Mucosa of stomach (tissue), 1 donor: Measurements from ENCODE around the gene ZBP1.

Experiments
- H3K27me3 ChIP-seq: one replicate; pipeline ENCODE4 v1.7.0; 2013; ENCODE audit warnings: mild to moderate bottlenecking, low read length; ENCODE audit not compliant: control insufficient read depth, insufficient read depth
- H3K36me3 ChIP-seq: one replicate; pipeline ENCODE4 v1.7.0; 2013; ENCODE audit warnings: low read length; ENCODE audit not compliant: control insufficient read depth, insufficient read depth
- H3K4me1 ChIP-seq: one replicate; pipeline ENCODE4 v1.7.0; 2013; ENCODE audit warnings: mild to moderate bottlenecking, low read length; ENCODE audit not compliant: control insufficient read depth, insufficient read depth
- H3K4me3 ChIP-seq: one replicate; pipeline ENCODE4 v1.7.0; 2013; ENCODE audit warnings: low read length
- H3K9ac ChIP-seq: one replicate; pipeline ENCODE4 v1.7.0; 2013; ENCODE audit warnings: mild to moderate bottlenecking, low read length, moderate library complexity
- H3K9me3 ChIP-seq: one replicate; pipeline ENCODE4 v1.7.0; 2013; ENCODE audit warnings: mild to moderate bottlenecking, low read length, moderate library complexity; ENCODE audit not compliant: control insufficient read depth
- donor health status: Pancreatic carcinoma.

Gene ZBP1

DNA sequence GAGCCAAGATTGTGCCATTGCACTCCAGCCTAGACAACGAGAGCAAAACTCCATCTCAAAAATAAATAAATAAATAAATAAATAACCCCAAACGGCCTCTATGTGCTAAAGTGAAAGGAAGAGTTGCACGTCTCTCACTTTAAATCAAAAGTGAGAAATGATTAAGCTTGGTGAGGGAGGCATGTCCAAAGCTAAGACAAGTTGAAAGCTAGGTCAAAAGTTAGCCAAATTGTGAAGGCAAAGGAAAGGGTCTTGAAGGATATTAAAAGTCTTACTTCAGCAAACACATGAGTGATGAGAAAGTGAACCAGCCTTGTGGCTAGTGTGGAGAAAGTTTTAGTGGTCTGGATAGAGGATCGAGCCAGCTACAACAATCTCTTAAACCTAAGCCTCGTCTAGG lies 14.3 kb downstream of the ZBP1 start:
- no peak overlapping the region for H3K9ac ChIP-seq
- H3K9me3 ChIP-seq: no peaks in the 10 kb centered on the region
- peaks cover 15% of the 10 kb centered on the region for H3K27me3 ChIP-seq
- no peaks in the 10 kb centered on the region for H3K4me1 ChIP-seq
- no peaks in the 10 kb centered on the region for H3K36me3 ChIP-seq
- no peak overlapping the region for H3K4me3 ChIP-seq

DNA sequence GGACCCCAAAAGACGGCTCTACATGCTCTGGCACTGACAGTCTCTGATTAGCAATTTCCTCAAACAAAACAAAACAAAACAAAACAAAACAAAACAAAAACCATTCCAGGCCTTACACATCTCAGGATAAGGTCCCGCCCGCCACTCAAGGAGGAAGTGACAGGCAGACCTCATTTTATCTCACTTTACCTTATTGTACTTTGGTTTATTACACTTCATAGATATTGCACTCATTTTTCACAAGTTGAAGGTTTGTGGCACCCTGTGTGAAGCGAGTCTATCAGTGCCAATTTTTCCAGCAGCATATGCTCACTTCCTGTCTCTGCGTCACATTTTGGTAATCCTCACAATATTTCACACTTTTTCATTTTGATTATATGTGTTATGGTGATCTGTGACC lies 15.2 kb downstream of the ZBP1 start:
- H3K36me3 ChIP-seq: no peaks in the 10 kb centered on the region
- no peak overlapping the region for H3K9ac ChIP-seq
- peaks cover 11% of the 10 kb centered on the region for H3K27me3 ChIP-seq
- H3K4me3 ChIP-seq: no peak overlapping the region
- H3K9me3 ChIP-seq: no peaks in the 10 kb centered on the region
- H3K4me1 ChIP-seq: no peaks in the 10 kb centered on the region

- H3K36me3 ChIP-seq: no peaks in the 10 kb centered on the region
- H3K4me3 ChIP-seq: no peak overlapping the region
- H3K4me1 ChIP-seq: no peaks in the 10 kb centered on the region
- H3K9ac ChIP-seq: no peak overlapping the region
- no peaks in the 10 kb centered on the region for H3K9me3 ChIP-seq
- no peaks in the 10 kb centered on the region for H3K27me3 ChIP-seq
Observed at GRCh38 chr20:57603120-57603519, 17.1 kb downstream of the ZBP1 start.

DNA sequence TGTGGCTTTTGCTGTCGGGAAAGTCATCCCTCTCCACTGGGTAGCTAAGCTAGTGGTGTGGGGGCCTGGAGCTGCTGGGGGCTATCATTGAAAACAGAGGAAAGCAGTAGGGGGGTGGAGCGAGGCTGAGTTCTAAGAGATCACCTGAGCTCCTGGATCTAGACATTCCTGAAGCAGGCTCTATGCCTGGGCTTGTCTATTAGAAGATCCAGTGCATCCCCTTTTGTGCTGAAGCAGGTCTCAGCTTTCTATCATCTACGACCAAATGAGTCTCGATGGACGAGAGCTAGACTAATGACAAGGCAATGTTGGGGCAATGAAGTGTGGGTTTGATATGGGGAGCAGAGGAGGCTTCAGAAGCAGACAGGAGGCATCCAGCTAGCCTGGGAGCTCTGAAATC lies 18.5 kb downstream of the ZBP1 start:
- Histone ChIP-seq H3K9ac (no peak overlapping the region), H3K4me3 (no peak overlapping the region), H3K36me3 (no peaks in the 10 kb centered on the region), H3K9me3 (no peaks in the 10 kb centered on the region), H3K27me3 (peaks cover 5% of the 10 kb centered on the region), H3K4me1 (peaks cover 5% of the 10 kb centered on the region)

DNA sequence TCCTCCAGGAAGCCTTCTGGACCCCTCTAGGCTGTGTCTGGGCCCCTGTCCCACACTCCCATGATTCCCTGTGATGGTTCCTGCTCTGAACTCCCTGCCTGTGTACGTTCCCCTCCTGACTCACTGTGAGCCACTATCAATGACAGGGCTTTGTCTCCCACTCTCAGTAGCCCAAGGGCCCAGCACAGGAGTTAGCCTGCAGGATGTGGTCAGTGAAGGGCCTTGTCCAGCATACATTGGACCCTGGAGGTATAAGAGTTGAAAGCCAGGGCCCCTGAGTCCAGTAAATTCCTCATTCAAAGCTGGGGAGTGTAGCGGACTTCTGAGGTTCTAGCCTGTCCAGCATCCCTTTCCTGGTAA lies 19.0 kb downstream of the ZBP1 start:
- H3K36me3 ChIP-seq: no peaks in the 10 kb centered on the region
- H3K27me3 ChIP-seq: peaks cover 5% of the 10 kb centered on the region
- H3K9ac ChIP-seq: no peak overlapping the region
- no peaks in the 10 kb centered on the region for H3K9me3 ChIP-seq
- peaks cover 7% of the 10 kb centered on the region for H3K4me1 ChIP-seq
- H3K4me3 ChIP-seq: no peak overlapping the region

DNA sequence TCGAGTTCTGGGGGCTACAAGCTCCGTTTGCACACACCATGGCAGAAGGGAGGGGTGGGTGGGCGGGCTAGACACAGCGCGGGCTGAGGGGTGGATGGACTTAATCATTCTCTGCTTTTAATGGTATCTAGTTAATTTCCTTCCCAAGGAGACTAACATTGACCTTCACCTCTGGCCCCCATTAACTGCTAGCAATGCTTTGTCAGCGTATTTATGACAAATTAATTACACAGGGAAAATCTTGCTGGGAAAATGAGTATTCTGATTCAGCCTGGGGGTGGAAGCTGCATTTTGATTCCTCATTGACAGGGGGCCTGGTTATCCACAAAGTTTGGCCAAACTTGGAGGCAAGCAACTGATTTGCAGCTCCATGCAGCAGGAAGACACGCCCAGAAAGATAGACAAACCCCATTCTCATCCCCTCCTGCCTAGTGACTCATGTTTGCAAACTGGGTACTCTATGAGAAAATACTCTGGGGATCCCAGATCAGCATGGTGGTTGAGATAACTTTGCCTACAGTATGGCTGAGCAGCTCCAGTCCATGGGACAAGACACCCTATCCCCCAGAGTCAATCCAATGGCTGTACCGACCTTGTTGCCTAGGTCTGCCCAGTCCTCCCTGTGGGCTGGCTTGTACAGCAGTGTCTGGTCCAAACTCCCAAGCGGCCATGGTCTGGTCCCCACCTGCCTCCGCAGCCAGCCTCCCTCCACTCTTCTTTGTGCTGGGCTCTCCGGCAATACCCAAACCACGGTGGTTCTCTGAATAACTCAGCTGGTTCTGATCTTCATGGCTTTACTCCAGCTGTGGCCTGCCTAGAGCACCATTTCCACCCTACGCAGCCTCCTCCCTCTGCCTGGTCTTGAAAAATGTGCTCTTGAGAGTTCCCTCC lies 19.7 kb downstream of the ZBP1 start:
- Histone ChIP-seq H3K27me3 (peaks cover 5% of the 10 kb centered on the region), H3K9me3 (no peaks in the 10 kb centered on the region)

DNA sequence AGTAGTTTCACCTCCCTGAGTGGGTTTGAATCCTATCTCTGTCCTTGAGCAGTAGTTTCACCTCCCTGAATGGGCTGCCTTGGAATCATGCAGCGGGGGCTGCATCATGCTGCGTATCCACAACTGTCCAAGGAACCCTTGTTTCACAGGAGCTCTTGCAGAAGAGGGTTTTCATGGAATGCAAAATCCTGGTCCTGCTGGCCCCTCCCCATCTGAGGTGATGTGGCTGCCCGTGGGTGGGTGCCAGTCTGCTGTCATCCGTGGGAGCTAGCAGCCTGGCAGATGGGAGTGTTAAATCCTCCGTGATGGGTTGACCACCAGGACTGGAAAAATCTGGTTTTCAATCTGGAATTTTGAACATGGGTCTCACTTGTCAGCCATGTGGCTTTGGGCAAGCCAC lies 21.7 kb downstream of the ZBP1 start:
- Histone ChIP-seq H3K4me1 (peaks cover 17% of the 10 kb centered on the region), H3K9me3 (no peaks in the 10 kb centered on the region), H3K36me3 (no peaks in the 10 kb centered on the region), H3K9ac (no peak overlapping the region), H3K27me3 (peaks cover 12% of the 10 kb centered on the region), H3K4me3 (no peak overlapping the region)

More for the DNA sequence above, 19.7 kb downstream of the ZBP1 start:
- Histone ChIP-seq H3K4me3 (no peak overlapping the region), H3K4me1 (peaks cover 7% of the 10 kb centered on the region), H3K9ac (no peak overlapping the region), H3K36me3 (no peaks in the 10 kb centered on the region)

DNA sequence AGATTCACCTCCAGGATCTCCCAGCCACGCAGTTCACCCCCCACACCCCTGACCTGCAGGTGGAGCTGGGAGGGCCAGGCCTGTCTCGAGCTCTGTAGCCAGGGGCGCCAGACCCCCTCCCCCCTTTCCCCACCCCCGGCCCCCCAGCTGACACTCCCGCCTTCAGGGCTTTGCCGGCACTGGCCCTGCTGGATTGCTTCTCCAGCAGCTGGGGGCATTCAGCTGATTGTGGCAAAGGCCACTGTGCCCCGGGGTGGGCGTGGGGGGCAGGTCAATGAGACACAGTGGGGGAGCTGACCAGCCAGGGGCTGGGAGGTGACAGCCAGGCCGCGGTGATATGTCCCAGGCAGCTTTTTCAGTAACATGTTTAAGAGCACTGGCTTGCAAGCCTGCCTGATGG lies 22.2 kb downstream of the ZBP1 start:
- peaks cover 20% of the 10 kb centered on the region for H3K4me1 ChIP-seq
- no peaks in the 10 kb centered on the region for H3K36me3 ChIP-seq
- no peak overlapping the region for H3K9ac ChIP-seq
- H3K27me3 ChIP-seq: peaks cover 12% of the 10 kb centered on the region
- H3K4me3 ChIP-seq: no peak overlapping the region
- no peaks in the 10 kb centered on the region for H3K9me3 ChIP-seq

DNA sequence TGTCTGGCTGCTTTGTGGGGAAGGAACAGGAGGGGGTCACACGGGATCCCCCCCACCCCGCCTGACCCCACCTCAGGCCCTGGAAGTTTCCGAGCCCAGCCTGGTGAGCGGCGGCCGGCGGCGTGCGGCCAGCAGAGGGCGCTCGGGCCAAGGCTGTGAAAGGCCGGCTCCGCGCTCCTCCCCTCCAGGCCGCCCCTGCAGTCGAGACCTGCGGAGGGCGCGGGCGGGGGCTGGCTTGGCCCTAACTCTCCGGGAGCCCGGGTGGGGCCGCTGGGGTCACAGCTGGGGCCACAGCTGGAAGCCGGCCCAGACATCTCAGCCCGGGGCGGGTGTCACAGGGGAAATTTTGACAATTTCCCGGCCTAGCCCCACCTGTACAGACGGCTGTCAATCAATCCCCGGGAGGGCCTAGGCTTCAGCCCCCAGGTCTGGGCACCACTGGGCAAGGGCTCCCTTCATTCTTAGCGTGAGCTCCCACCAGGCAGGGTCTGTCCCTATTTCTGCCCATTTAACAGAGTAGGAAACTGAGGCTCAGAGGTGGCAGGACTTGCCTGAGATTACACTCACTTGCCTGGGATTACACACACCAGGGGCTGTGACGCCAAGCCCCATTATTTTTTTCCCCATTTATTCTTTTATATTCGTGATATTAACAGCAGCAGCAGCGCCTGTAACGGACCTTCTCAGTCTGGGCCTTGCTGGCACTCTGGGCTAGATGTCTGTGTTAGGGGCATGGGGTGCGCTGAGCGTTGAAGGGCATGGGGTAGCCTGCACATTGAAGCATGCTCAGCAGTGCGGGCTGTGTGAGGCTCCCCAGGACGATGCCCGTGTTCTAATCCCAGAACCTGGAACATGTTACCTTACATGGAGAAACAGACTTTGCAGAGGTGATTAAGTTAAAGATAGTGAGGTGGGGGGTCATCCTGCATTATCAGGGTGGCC lies 23.0 kb downstream of the ZBP1 start:
- Histone ChIP-seq H3K27me3 (peaks cover 12% of the 10 kb centered on the region), H3K9ac (no peak overlapping the region), H3K4me1 (peaks cover 20% of the 10 kb centered on the region), H3K36me3 (no peaks in the 10 kb centered on the region), H3K9me3 (no peaks in the 10 kb centered on the region), H3K4me3 (no peak overlapping the region)

- peaks cover 12% of the 10 kb centered on the region for H3K27me3 ChIP-seq
- no peak overlapping the region for H3K9ac ChIP-seq
- H3K36me3 ChIP-seq: no peaks in the 10 kb centered on the region
- no peaks in the 10 kb centered on the region for H3K9me3 ChIP-seq
- no peak overlapping the region for H3K4me3 ChIP-seq
- H3K4me1 ChIP-seq: peaks cover 20% of the 10 kb centered on the region
Observed at GRCh38 chr20:57596358-57596757, 23.9 kb downstream of the ZBP1 start.

- H3K27me3 ChIP-seq: peaks cover 12% of the 10 kb centered on the region
- no peak overlapping the region for H3K9ac ChIP-seq
- H3K4me3 ChIP-seq: no peak overlapping the region
- H3K4me1 ChIP-seq: peaks cover 20% of the 10 kb centered on the region
- H3K36me3 ChIP-seq: no peaks in the 10 kb centered on the region
- no peaks in the 10 kb centered on the region for H3K9me3 ChIP-seq
Observed at GRCh38 chr20:57595041-57596030, 24.9 kb downstream of the ZBP1 start.
